GM11168 (cell line): ENCODE measurements around the gene AGTRAP.

Experiments
- in situ Hi-C: fragments of 300-500 bp; cut with MboI; formaldehyde crosslinking; loops from one replicate; pipeline ENCODE4 v1.12.0; 2022; ENCODE audit warnings: low sequenced_read_pairs; ENCODE audit not compliant: unreplicated experiment

The AGTRAP gene

DNA sequence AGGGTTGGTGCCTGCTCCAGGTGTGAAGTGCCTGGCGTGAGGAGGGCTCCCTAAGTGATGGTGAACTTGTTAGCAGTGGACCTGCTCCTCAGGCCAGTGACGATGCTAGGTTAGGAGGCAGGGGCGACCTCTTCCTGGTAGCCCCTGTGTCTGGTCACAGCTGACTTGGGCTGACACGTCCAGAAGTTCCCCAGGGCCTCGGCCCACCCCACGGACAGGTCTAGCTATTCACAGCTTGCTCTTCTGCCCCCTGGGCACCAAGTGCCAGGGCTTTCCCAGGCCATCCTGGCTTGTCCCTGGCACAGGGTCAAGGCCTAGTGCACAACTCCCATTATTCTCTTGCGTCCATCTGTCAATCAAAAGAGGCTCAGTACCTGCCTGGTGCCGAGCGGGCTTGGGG lies 15.2 kb downstream of the AGTRAP start:
- in situ Hi-C loops = no loop called here

DNA sequence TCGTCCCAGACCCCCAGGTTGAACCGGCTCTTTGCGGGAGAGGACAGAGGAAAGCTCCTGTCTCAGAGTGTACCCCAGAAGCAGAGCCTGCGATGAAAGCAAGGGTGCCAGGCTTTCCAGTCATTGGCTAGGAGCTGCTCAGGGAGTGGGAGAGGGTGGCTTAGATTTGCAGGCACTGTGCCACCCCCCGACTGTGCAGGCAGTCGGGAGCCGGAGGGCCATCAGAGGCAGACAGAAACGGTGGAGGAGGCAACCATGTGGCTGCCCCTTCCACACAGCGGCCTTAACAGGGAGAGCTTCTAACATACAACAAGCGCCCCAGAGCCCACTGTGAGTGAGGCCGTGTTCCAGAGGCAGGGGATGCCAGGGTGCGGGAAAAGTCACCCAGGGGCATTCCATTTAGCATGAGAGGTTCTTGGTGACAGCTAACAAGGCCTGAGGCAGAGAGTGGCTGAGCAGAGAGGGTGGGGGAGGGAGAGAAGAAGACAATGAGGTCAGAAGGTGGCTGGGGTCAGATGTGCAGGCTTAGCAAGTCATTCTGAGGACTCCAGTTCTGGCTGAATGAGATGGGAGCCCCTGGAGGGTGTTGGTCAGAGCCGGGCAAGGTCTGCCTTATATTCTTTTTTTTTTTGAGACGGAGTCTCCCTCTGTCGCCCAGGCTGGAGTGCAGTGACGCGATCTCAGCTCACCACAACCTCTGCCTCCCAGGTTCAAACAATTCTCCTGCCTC lies 16.6 kb downstream of the AGTRAP start:
- in situ Hi-C loops = no loop called here

DNA sequence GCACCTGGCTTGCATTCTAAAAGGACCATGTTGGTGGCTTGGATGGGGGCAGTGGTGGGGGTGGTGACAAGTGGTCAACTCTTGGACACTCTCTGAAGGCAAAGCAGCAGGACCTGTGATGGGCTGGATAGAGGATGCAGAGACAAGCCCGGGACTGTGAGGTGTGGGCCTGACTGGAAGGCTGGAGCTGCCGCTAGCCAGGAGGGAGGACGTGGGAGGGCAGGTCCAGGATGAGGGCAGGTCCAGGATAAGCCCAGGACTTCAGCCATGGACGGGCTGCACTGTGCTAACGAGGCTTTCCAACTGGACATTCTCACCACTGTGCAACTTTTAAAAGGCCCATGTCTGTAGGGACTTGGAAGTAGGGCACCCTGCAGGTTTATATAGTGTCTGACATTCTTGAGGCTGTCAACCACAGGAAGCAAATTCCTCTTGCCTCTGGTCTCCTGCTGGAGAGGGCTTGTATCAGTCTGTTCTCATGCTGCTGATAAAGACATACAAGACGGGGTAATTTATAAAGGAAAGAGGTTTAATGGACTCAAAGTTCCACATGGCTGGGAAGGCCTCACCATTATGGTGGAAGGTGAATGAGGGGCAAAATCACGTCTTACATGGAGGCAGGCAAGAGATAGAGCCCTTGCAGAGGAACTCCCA lies 17.7 kb downstream of the AGTRAP start:
- in situ Hi-C loops = no loop called here

DNA sequence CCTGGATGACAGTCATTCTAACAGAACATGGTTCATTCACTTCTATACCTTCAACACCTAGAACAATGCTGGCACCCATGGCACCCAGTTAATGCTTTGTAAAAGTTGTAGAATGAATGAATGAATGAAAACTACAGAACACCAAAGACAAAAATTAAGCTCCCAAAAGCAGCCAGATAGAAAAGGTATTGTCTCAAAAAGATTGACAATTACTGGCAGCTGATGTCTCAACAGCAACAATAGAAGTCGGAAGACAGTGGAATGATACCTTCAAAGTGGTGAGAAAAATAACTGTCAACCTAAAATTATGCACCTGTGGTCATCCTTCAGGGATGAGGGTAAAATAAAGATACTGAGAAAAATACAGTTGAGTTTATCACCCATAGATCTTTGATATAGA lies 21.1 kb downstream of the AGTRAP start:
- in situ Hi-C loops = no loop called here

DNA sequence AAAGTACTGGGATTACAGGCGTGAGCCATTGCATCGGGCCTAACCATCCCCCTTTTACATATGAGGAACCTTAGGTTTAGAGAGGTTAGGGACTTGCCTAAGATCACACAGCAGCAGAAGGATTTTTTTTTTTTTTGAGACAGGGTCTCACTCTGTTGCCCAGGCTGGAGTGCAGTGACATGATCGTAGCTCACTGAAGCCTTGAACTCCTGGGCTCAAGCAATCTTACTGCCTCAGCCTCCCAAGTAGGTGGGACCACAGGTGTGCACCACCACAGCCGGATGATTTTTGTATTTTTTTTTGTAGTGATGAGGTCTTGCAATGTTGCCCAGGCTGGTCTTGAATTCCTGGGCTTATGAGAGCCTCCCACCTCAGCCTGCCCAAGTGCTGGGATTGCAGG lies 23.9 kb downstream of the AGTRAP start:
- in situ Hi-C loops = no loop called here

DNA sequence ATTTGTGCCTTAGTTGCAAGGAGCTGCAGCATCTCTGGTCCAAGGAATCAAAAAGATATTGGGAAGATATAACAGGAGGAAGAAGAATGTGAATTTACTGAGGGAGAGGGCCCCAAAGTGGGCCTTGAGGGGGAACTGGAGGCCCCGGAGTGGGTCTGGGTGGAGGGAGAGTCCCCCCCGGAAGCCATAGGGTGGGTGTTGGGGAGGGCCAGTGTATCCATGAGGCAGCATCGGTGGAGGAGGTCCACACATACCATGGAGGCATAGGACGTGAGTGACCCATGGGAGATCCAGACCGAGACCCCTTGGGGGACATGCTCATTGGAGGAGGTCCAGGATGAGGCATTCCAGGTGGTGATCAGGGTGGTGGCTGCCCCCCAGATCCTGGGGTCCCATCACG lies 25.3 kb downstream of the AGTRAP start:
- in situ Hi-C loops = no loop called here

DNA sequence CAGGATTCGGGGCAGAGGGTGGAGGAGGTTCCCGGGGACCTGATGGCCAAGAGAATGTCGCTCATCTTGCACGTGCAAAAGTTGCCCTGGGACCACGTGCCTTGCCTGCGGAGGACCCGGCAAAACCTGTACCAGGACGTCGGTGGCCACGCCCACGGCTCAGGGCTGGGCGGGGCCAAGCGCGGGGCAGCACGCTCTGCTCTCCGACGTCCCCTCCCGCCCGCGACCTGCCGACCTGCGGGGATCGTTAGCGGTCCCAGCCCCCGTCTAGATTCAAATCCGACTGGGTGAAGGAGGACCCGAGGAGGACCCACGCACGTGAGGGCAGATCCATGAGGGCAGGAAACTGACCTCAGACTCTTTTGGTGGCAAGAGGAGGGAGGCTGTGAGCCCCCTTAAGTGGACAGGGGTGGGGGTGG lies 26.1 kb downstream of the AGTRAP start, which contains the start of gene C1orf167:
C1orf167 (plus strand) TSS at position 206 of the 419 bp plus-strand sequence. CDS start 2,208 bp downstream, outside the sequence.
- in situ Hi-C loops = no loop called here

DNA sequence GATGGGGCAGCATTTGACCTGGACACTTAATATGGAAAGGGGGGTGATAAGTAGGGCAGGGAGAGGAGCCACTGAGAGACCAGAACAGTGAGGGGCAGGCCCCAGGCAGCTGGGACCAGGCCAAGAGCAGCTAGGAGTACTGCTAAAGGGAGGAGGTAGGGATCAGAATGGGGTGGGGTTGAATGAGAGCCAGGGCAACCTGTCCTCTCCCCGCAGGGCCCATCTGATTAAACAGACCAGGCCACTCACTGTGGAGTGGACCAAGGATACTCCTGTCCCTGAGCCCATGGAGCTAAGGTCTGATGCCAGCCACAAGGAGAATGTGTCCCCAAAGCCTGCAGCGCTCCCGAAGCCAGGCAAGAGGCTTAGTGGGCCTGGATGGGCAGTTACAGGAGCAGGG lies 28.2 kb downstream of the AGTRAP start:
- in situ Hi-C loops = no loop called here

DNA sequence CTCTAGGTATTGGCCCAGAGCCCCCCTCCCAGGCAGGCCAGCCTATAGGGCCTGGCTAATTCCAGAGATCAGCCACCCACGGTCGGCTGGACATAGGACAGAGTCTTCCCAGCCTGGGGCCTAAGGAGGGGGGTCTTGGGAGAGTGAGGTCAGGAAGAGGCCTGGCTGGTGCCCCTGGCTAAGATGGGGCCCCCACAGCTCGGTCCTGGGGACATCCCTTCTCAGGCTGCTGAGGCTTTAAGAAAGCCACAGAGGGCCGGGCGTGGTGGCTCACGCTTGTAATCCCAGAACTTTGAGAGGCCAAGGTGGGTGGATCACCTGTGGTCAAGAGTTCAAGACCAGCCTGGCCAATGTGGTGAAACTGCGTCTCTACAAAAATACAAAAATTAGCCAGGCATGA lies 28.6 kb downstream of the AGTRAP start:
- in situ Hi-C loops = no loop called here

DNA sequence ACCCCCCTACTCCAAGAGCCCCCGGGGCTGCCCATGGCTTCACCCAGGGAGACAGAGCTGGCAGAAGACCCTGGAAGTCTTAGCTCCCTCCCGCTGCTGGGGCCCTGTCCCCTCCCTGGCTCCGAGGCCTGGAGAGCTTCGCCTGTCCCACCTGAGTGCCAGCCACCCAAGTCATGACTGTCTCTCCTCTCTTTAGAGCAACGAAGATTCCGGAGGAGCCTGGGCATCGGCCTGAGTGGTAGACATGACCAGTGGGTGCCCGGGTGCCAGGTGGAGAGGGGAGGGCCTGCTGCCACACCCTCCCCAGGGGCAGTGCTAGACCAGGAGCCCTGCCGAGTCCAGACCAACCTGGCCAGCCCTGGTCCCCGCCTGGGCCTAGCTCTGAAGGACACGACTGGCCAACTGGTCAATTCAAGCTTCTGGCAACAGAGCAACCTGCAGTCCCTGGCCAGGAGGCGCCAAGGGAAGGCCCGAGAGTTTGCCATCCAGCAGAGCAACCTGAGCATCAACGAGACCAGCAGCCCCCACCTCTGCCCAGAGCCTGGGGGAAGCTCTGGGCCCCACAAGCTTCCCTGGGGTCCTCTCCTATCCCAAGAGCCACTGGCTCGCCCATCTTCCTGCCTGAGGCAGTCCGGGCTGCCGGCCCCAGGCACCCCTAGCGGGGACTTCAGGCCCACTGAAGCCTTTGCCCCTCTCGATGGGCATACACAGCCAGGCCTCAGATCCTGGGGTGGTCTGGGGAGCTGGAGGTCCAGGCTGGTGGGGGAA lies 29.9 kb downstream of the AGTRAP start:
- in situ Hi-C loops = no loop called here

DNA sequence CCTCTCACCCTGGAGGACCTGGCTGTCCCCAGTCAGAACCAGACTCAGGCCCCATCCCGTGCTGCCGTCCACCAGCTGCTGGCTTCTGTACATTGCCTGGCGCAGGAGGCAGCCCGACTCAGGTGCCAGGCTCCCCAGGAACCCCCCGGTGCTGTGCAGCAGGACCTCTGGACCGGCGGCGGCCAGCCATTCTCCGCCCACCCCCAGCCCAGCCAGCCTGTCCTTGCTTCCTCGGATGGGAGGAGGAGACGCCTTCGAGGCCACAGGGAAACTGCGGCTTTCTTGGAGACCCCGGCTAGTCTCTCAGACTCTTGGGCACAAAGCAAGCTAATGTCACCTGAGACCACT lies 30.5 kb downstream of the AGTRAP start:
- in situ Hi-C loops = no loop called here

DNA sequence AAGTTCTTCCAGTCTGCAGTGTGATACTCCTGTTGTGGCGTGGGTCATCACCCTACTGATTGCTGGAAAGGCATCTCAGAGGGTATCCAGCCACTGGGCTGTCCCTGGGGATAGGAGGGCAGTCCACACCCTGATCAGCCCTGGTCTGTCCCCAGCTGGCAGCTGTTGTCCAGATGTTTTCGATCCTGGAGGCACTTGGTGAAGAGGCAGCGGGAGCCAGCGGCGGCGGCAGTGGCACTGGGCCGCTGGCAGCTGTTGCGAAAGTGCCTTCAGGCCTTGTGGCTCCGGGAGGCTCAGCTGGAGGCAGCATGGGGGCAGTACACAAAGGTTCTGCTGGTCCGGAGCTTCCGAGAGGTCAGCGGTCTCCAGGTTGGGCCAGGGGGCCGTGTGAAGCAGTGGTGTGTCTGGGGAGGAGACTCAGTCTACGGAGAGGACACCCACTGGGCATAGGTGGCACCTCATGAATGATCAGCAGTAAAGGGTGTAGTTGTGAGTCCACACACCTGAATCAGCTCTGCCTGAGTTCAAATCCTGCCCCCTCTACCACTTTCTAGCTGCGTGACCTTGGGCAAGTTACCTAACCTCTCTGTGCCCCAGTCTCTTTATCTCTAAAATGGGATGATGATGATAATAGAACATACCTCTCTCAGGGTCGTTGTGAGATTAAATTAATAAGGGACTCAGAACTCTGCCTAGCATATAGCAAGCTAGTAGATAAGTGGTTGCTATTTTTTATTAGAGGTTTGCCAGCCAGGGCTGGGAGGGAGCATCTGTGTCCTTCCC lies 32.2 kb downstream of the AGTRAP start:
- in situ Hi-C loops = no loop called here

DNA sequence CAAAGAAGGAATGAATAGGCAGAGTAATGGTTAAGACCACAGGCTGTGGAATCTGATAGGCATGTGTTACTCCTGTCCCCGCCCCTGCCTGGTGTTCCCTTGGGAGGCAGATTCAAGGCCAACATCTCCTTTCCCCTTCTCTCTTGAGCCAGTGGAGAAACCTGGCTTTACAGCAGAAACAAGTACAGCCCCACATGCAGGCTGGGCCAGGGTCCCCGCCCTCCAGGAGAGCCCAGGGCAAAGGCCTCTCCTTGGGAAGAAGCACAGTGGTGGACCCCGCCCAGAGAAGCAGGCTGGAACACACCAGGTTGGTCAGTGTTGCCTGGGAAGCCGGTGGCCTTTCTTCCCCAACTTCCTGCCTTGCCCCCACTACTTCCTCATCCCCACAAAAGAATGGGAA lies 32.9 kb downstream of the AGTRAP start:
- in situ Hi-C loops = no loop called here

DNA sequence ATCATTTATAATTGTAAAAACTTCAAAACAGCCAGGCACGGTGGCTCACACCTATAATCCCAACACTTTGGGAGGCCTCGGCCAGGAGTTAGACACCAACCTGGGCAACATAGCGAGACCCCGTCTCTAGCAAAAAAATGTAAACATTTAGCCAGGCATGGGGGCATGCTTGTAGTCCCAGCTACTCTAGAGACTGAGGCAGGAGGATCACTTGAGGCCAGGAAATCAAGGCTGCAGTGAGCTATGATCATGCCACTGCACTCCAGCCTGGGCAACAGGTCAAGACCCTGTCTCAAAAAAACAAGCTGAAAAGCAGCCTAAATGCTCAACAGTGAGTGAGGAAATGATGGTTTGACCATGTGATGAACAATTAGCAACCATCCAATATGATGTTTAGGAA lies 33.3 kb downstream of the AGTRAP start:
- in situ Hi-C loops = no loop called here

DNA sequence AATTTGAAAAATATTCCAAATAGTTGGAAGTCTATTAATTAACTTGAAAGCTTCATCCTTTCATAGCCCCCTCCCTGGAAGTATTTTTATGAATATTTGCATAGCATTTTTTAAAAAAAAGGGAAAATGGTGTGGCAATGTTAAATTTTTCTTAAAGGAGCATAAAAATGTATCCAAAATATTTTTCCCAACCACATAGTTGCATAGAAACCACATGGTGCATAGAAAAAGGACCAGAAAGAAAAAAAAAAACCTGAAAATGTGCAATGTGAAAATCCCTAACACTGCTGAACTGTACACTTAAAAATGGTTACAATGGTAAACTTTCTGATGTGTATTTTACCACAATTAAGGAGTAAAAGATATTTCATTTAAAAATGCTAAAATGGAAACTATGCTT lies 34.1 kb downstream of the AGTRAP start:
- in situ Hi-C loops = no loop called here

DNA sequence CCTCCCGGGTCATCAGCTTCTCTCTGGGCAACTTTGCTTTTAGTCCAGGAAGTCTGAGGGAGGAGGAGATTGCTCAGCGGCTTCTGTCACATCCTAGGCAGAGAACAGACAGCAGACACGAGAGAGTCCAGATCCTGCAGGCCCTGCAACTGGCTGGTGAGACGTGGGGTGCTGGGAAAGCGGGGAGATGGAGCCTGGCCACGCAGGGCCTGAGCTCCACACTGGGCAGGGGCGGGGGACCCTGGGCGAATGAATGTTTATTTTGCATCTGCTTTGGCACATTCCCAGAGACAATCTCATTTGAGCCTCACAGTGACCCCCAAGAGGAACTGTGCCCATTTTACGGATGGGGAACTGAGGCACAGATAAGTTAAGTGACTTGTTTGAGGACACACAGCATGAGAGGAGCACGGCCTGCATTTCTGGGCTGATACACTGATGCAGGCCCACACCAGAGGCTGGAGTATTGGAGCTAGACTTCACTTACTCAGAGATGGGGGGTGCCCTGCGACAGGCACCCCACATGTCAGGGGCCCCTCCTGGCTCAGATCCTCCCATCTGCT lies 35.6 kb downstream of the AGTRAP start:
- in situ Hi-C loops = no loop called here

DNA sequence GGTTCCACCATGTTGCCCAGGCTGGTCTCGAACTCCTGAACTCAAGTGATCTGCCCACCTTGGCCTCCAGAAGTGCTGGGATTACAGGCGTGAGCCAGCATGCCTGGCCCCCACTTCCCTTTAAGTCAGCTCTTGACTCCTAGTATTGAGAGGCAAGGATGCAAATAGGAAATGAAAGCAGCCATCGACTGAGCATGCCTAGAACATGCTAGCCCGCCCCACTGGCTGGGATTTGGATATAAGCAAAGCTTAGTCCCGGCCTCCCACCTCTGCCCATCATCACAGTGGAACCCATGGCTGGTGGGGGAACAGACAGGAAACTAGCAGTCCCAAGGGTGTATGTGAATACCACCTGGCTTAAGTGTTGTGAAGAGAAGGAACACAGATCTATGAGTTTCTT lies 36.5 kb downstream of the AGTRAP start:
- in situ Hi-C loops = no loop called here

DNA sequence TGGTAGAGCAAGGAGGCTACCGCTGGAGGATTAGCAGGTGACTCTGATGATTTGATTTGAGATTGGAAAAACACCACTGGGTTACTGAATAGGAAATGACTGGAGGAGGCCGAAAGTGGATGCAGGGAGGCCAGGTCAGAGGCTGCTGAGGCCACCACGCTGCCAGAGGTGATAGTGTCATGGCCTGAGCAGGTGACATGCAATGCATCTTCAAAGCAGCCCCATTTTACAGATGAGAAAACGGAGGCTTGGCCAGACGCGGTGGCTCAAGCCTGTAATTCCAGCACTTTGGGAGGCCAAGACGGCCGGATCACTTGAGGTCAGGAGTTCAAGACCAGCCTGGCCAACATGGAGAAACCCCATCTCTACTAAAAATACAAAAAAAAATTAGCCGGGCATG lies 38.8 kb downstream of the AGTRAP start:
- in situ Hi-C loops = no loop called here

DNA sequence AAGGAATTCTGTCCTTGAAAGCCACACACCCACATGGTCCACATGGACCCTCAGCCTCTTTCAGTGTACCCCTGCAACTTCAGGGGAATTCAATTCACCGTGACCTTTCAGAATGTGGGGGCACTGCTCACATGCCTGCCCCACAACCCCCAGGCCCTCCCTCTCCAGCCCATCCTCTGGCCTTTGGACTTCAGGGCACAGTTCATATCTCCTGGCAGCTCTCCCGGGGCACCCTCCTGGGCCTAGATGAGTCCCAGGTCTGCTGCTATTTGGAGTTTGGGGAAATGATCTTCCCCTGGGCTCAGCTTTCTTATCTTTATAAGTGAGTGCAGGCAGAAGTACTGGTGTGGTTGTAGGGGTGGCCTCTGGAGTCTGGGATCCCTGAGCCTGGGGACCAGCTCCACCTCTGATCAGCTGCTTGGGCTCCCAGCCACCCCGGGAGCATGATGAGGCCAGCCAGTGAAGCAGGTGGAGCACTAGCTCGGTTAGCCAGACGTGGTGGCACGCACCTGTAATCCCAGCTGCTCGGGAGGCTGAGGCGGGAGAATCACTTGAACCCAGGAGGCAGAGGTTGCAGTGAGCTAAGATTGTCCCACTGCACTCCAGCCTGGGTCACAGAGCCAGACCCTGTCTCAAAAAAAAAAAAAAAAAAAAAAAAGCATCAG lies 41.9 kb downstream of the AGTRAP start:
- in situ Hi-C loops = no loop called here

DNA sequence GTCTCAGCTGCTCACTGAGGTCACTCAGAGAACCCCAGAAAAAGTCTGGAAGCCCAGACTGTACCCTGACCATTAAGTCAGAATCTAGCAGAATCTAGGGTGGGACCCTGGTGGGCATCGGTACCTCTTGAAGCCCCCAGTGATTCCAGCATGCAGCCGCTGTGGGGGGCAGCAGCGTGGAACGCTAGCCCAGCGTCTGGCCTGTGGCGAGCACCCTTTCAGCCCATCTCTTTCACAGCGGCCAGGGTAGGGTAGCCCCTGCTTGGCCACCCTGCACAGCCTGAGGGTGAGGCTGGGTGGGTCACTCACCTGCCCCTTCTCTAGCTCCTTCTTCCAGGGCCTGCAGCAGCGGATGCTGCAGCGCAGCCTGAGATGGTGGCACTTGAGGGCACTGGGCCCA lies 42.4 kb downstream of the AGTRAP start:
- in situ Hi-C loops = no loop called here
